HCT116 (cell line): ENCODE data around the gene MYO1E.

Experiments
- CTCF ChIP-seq, 3 experiments: fragments of 200-600 bp in 1 of 3; sonication (generic) in 1 of 3; IDR thresholded peaks in 2 of 3; conservative IDR thresholded peaks in 1 of 3; 2 replicates each; pipeline ENCODE4 v1.5.1; 2012 to 2017; ENCODE audit warnings: low read depth in 2 of 3, low read length in 2 of 3, antibody characterized with exemption in 1 of 3, borderline replicate concordance in 1 of 3, control low read depth in 1 of 3, mild to moderate bottlenecking in 1 of 3, mixed read lengths in 1 of 3, mixed run types in 1 of 3, moderate library complexity in 1 of 3; ENCODE audit not compliant: insufficient read depth in 1 of 3
- EZH2 ChIP-seq: fragments of 200-600 bp; sonication (generic); IDR thresholded peaks from 2 replicates; pipeline ENCODE4 v1.6.1; 2017; ENCODE audit warnings: antibody characterized with exemption, mixed run types
- POLR2A ChIP-seq: IDR thresholded peaks from 2 replicates; pipeline ENCODE4 v1.7.0; 2011; ENCODE audit warnings: borderline replicate concordance; ENCODE audit not compliant: insufficient read depth, insufficient read length; ENCODE audit errors: extremely low read depth
- SIN3A ChIP-seq: IDR thresholded peaks from 2 replicates; pipeline ENCODE4 v1.6.1; 2012; ENCODE audit warnings: low read depth

GRCh38 chr15:59157840-59158700 lies 214.6 kb downstream of the MYO1E start:
- TF ChIP-seq POLR2A (no peak), CTCF (IDR thresholded peaks at IDR 0.05 in 2 of 3, conservative IDR thresholded peaks at IDR 0.05 in 1 of 3; ENCODE audit: borderline replicate concordance in 1 of 3, insufficient read depth in 1 of 3, low read depth in 2 of 3, low read length in 2 of 3) (no peak), SIN3A (no peak), EZH2 (no peak)
